ENCODE measurements around the gene HOXB3.

Gene HOXB3

DNA sequence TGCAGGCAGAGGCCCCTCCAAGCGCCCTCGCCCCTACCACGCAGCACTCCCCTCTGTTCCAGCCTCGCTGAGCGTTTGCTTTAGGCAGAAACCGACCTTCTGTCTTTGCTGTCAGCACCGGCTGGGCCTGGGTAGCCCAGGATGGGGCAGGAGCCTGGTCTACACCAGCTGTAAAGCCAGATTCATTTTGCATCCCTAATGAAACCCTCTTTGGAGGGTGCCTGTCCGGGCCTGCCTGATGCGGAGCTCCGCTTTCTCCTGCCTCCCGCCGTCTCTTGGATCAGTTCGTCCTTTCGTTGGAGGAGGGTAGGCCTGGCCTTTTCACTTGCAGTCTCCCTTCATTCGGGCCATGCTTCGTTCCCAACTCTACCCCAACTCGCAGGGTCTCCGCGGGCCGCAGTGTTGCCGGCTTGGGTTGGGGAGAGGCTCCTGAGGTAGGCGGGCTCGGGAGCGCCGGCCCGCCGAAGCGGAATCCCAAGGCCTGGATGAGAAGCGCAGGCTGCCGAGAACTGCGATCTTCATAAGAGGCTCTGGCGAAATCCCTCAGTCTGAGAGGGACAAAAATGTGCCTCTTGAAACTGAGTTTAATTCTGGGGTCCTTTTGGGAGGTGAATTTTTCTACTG is 29.9 kb upstream of the HOXB3 start (continued):
- TF ChIP-seq, protein P1, sequence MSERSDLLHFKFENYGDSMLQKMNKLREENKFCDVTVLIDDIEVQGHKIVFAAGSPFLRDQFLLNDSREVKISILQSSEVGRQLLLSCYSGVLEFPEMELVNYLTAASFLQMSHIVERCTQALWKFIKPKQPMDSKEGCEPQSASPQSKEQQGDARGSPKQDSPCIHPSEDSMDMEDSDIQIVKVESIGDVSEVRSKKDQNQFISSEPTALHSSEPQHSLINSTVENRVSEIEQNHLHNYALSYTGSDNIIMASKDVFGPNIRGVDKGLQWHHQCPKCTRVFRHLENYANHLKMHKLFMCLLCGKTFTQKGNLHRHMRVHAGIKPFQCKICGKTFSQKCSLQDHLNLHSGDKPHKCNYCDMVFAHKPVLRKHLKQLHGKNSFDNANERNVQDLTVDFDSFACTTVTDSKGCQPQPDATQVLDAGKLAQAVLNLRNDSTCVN (tag by site-specific recombination; optimal IDR thresholded peaks at IDR 0.05): no peak
- TF ChIP-seq ZFHX2 (tag by site-specific recombination; conservative IDR thresholded peaks at IDR 0.05) (no peak), GLIS1 (tag by site-specific recombination; IDR thresholded peaks at IDR 0.05) (no peak), ZNF19 (tag by site-specific recombination; IDR thresholded peaks at IDR 0.05; ENCODE audit: low read depth) (no peak), MZF1 (tag by site-specific recombination; IDR thresholded peaks at IDR 0.05; ENCODE audit: borderline replicate concordance) (peak; percentile 94), ZNF2 (tag by site-specific recombination; IDR thresholded peaks at IDR 0.05) (peak; percentile 85), ZNF311 (tag by site-specific recombination; IDR thresholded peaks at IDR 0.05; ENCODE audit: borderline replicate concordance) (no peak), ZNF341 (tag by site-specific recombination; IDR thresholded peaks at IDR 0.05; ENCODE audit: low read depth) (peak; percentile 27; the same call in 1 of the 2 replicates), ZNF155 (tag by site-specific recombination; IDR thresholded peaks at IDR 0.05) (no peak), ZSCAN16 (tag by site-specific recombination; IDR thresholded peaks at IDR 0.05) (no peak), OVOL3 (tag by site-specific recombination; IDR thresholded peaks at IDR 0.05) (no peak), GLI4 (tag by site-specific recombination; IDR thresholded peaks at IDR 0.05) (no peak), ZNF394 (tag by site-specific recombination; IDR thresholded peaks at IDR 0.05; ENCODE audit: borderline replicate concordance) (no peak; the same call in 1 of the 2 replicates), ZNF324 (tag by site-specific recombination; IDR thresholded peaks at IDR 0.05) (peak; percentile 21; the same call in 1 of the 2 replicates), ZFP3 (tag by site-specific recombination; IDR thresholded peaks at IDR 0.05; ENCODE audit: low read depth) (0 out of 2 replicates have a peak, but pooled peaks have one; percentile 8), BCL11B (tag by site-specific recombination; IDR thresholded peaks at IDR 0.05; ENCODE audit: low read depth) (no peak), ZNF664 (tag by site-specific recombination; IDR thresholded peaks at IDR 0.05) (peak; percentile 38; the same call in 1 of the 2 replicates), ZNF510 (tag by site-specific recombination; IDR thresholded peaks at IDR 0.05; ENCODE audit: insufficient replicate concordance) (no peak), ZNF416 (tag by site-specific recombination; IDR thresholded peaks at IDR 0.05) (no peak), EGR2 (tag by site-specific recombination; IDR thresholded peaks at IDR 0.05; ENCODE audit: low read depth) (no peak), YY1 (tag by site-specific recombination; IDR thresholded peaks at IDR 0.05) (no peak), ZNF555 (tag by site-specific recombination; conservative IDR thresholded peaks at IDR 0.05) (no peak), ZNF785 (tag by site-specific recombination; IDR thresholded peaks at IDR 0.05) (no peak), ZNF169 (tag by site-specific recombination; IDR thresholded peaks at IDR 0.05) (no peak)
- TF ChIP-seq, protein P2, sequence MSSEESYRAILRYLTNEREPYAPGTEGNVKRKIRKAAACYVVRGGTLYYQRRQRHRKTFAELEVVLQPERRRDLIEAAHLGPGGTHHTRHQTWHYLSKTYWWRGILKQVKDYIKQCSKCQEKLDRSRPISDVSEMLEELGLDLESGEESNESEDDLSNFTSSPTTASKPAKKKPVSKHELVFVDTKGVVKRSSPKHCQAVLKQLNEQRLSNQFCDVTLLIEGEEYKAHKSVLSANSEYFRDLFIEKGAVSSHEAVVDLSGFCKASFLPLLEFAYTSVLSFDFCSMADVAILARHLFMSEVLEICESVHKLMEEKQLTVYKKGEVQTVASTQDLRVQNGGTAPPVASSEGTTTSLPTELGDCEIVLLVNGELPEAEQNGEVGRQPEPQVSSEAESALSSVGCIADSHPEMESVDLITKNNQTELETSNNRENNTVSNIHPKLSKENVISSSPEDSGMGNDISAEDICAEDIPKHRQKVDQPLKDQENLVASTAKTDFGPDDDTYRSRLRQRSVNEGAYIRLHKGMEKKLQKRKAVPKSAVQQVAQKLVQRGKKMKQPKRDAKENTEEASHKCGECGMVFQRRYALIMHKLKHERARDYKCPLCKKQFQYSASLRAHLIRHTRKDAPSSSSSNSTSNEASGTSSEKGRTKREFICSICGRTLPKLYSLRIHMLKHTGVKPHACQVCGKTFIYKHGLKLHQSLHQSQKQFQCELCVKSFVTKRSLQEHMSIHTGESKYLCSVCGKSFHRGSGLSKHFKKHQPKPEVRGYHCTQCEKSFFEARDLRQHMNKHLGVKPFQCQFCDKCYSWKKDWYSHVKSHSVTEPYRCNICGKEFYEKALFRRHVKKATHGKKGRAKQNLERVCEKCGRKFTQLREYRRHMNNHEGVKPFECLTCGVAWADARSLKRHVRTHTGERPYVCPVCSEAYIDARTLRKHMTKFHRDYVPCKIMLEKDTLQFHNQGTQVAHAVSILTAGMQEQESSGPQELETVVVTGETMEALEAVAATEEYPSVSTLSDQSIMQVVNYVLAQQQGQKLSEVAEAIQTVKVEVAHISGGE (tag by site-specific recombination; conservative IDR thresholded peaks at IDR 0.05; ENCODE audit: low read depth): no peak
- TF ChIP-seq, protein P3, sequence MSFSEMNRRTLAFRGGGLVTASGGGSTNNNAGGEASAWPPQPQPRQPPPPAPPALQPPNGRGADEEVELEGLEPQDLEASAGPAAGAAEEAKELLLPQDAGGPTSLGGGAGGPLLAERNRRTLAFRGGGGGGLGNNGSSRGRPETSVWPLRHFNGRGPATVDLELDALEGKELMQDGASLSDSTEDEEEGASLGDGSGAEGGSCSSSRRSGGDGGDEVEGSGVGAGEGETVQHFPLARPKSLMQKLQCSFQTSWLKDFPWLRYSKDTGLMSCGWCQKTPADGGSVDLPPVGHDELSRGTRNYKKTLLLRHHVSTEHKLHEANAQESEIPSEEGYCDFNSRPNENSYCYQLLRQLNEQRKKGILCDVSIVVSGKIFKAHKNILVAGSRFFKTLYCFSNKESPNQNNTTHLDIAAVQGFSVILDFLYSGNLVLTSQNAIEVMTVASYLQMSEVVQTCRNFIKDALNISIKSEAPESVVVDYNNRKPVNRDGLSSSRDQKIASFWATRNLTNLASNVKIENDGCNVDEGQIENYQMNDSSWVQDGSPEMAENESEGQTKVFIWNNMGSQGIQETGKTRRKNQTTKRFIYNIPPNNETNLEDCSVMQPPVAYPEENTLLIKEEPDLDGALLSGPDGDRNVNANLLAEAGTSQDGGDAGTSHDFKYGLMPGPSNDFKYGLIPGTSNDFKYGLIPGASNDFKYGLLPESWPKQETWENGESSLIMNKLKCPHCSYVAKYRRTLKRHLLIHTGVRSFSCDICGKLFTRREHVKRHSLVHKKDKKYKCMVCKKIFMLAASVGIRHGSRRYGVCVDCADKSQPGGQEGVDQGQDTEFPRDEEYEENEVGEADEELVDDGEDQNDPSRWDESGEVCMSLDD (tag by site-specific recombination; IDR thresholded peaks at IDR 0.05): no peak
- TF ChIP-seq, protein P4, sequence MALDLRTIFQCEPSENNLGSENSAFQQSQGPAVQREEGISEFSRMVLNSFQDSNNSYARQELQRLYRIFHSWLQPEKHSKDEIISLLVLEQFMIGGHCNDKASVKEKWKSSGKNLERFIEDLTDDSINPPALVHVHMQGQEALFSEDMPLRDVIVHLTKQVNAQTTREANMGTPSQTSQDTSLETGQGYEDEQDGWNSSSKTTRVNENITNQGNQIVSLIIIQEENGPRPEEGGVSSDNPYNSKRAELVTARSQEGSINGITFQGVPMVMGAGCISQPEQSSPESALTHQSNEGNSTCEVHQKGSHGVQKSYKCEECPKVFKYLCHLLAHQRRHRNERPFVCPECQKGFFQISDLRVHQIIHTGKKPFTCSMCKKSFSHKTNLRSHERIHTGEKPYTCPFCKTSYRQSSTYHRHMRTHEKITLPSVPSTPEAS (tag by site-specific recombination; IDR thresholded peaks at IDR 0.05): no peak; the same call in 1 of the 2 replicates
- TF ChIP-seq, protein P5, sequence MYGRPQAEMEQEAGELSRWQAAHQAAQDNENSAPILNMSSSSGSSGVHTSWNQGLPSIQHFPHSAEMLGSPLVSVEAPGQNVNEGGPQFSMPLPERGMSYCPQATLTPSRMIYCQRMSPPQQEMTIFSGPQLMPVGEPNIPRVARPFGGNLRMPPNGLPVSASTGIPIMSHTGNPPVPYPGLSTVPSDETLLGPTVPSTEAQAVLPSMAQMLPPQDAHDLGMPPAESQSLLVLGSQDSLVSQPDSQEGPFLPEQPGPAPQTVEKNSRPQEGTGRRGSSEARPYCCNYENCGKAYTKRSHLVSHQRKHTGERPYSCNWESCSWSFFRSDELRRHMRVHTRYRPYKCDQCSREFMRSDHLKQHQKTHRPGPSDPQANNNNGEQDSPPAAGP (tag by site-specific recombination; IDR thresholded peaks at IDR 0.05): no peak; the same call in none of the 2 replicates
- TF ChIP-seq, protein P6, sequence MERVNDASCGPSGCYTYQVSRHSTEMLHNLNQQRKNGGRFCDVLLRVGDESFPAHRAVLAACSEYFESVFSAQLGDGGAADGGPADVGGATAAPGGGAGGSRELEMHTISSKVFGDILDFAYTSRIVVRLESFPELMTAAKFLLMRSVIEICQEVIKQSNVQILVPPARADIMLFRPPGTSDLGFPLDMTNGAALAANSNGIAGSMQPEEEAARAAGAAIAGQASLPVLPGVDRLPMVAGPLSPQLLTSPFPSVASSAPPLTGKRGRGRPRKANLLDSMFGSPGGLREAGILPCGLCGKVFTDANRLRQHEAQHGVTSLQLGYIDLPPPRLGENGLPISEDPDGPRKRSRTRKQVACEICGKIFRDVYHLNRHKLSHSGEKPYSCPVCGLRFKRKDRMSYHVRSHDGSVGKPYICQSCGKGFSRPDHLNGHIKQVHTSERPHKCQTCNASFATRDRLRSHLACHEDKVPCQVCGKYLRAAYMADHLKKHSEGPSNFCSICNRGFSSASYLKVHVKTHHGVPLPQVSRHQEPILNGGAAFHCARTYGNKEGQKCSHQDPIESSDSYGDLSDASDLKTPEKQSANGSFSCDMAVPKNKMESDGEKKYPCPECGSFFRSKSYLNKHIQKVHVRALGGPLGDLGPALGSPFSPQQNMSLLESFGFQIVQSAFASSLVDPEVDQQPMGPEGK (tag by site-specific recombination; IDR thresholded peaks at IDR 0.05): peak; percentile 44; the same call in 1 of the 2 replicates

All from HEK293 (cell line).